Activated CD4-positive, alpha-beta memory T cell treated with anti-CD3 and anti-CD28 coated beads, Interleukin-2, amount 10 ng/mL, durations not matched to agents 7 days and 5 days (primary cell): ENCODE measurements around the gene NUS1. TPM values are rescaled to one million over a fixed set of nuclear protein-coding genes. Genes with fewer than 3 reads are reported as not detected.
"Not testable (repeated sequence)": the region's sequence is repeated elsewhere in the genome, so short reads cannot be mapped to it uniquely, and the experiment has no call there.

Source experiments
- CTCF ChIA-PET: fragments of 350-600 bp; sonication (Branson Sonifier 250); formaldehyde crosslinking; loops from one replicate; lab custom pipeline; 2021; ENCODE audit warnings: antibody characterized with exemption, inconsistent platforms; lab: Charles Lee
- POLR2A ChIA-PET: fragments of 350-600 bp; sonication (Branson Sonifier 250); formaldehyde crosslinking; loops from one replicate; lab custom pipeline; 2021; ENCODE audit warnings: antibody characterized with exemption; lab: Charles Lee
- DNase-seq: peaks from one replicate; pipeline ENCODE4 v3.0.0-alpha.2; 2020
- H3K27ac Mint-ChIP-seq: one replicate; pipeline ENCODE4 v1.8.0; 2021; ENCODE audit warnings: mild to moderate bottlenecking, mixed read lengths
- H3K27me3 Mint-ChIP-seq: one replicate; pipeline ENCODE4 v1.8.0; 2021; ENCODE audit warnings: mixed read lengths
- H3K36me3 Mint-ChIP-seq: one replicate; pipeline ENCODE4 v1.8.0; 2021; ENCODE audit warnings: low read depth, mixed read lengths
- H3K4me1 Mint-ChIP-seq: one replicate; pipeline ENCODE4 v1.8.0; 2021; ENCODE audit warnings: mixed read lengths
- H3K4me3 Mint-ChIP-seq: one replicate; pipeline ENCODE4 v1.8.0; 2021; ENCODE audit warnings: mild to moderate bottlenecking, mixed read lengths
- H3K9me3 Mint-ChIP-seq: one replicate; pipeline ENCODE4 v1.8.0; 2021; ENCODE audit warnings: mixed read lengths
- total RNA-seq, 2 experiments: library from RNA; stranded (reverse); gene quantifications; one replicate each; pipeline ENCODE4 v1.2.3, GENCODE V29; 2021

NUS1 gene
- total RNA-seq, 2 experiments from 2014 or later = 25.3 to 26.8 TPM

- H3K27me3 Mint-ChIP-seq = peaks cover 1% of the 10 kb centered on the region
- DNase-seq = no peak
- no peak overlapping the region for H3K4me3 Mint-ChIP-seq
- ChIA-PET POLR2A (no interaction called here), CTCF (no interaction called here)
- no peaks in the 10 kb centered on the region for H3K36me3 Mint-ChIP-seq
- peaks cover 4% of the 10 kb centered on the region for H3K9me3 Mint-ChIP-seq
- no peaks in the 10 kb centered on the region for H3K4me1 Mint-ChIP-seq
- no peak overlapping the region for H3K27ac Mint-ChIP-seq
Observed at GRCh38 chr6:117733341-117733740, 58.1 kb downstream of the NUS1 start.

- no peaks in the 10 kb centered on the region for H3K36me3 Mint-ChIP-seq
- no peaks in the 10 kb centered on the region for H3K27me3 Mint-ChIP-seq
- no peaks in the 10 kb centered on the region for H3K4me1 Mint-ChIP-seq
- DNase-seq = no peak
- no peak overlapping the region for H3K4me3 Mint-ChIP-seq
- POLR2A ChIA-PET = no interaction called here
- CTCF ChIA-PET = no interaction called here
- H3K27ac Mint-ChIP-seq = no peak overlapping the region
- H3K9me3 Mint-ChIP-seq = peaks cover 9% of the 10 kb centered on the region
Observed at GRCh38 chr6:117739869-117740268, 64.6 kb downstream of the NUS1 start.

DNA sequence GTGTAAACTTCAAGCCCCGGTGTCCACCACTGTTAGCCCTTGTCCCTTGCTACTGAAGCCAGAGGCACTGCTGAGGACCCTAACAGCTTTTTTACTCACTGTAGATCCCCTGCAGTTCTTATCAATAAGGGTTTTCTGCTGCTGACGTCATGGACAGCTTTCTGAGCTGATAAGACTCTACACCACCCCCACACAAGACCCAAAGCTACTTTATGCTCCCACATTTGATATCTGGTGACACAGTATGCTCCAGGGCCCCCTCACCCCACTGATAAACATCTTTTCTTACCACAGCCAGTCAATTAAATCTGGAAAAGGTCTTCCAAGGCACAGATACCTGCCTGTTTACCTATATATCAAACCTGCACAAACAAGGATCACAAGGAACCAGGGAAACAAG is 65.3 kb downstream of the NUS1 start:
- H3K36me3 Mint-ChIP-seq = no peaks in the 10 kb centered on the region
- no peaks in the 10 kb centered on the region for H3K27me3 Mint-ChIP-seq
- H3K4me3 Mint-ChIP-seq = no peak overlapping the region
- peaks cover 9% of the 10 kb centered on the region for H3K9me3 Mint-ChIP-seq
- ChIA-PET CTCF (no interaction called here), POLR2A (no interaction called here)
- H3K4me1 Mint-ChIP-seq = no peaks in the 10 kb centered on the region
- DNase-seq = no peak
- no peak overlapping the region for H3K27ac Mint-ChIP-seq

DNA sequence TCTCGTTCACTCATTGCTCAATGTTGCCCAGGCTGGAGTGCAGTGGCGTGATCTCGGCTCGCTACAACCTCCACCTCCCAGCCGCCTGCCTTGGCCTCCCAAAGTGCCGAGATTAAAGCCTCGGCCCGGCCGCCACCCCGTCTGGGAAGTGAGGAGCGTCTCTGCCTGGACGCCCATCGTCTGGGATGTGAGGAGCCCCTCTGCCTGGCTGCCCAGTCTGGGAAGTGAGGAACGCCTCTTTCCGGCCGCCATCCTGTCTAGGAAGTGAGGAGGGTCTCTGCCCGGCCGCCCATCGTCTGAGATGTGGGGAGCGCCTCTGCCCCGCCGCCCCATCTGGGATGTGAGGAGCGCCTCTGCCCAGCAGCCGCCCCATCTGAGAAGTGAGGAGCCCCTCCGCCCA is 75.4 kb downstream of the NUS1 start:
- H3K9me3 Mint-ChIP-seq, H3K4me3 Mint-ChIP-seq, CTCF ChIA-PET, POLR2A ChIA-PET, H3K4me1 Mint-ChIP-seq, DNase-seq, H3K36me3 Mint-ChIP-seq, H3K27me3 Mint-ChIP-seq, H3K27ac Mint-ChIP-seq: not testable (repeated sequence)

Other genes with a start within 250 kb of the NUS1 start
- not detected for gene ROS1, start 249.5 kb upstream of the NUS1 start, total RNA-seq
- 10 to 100 TPM in 1 of 2 experiments, 1 to 10 TPM in 1; 7.8 to 10.6 TPM for gene DCBLD1, start 192.8 kb upstream of the NUS1 start, total RNA-seq
- 10 to 100 TPM; 22.9 to 23.9 TPM for gene GOPC, start 73.0 kb upstream of the NUS1 start, total RNA-seq
- under 1 TPM in 1 of 2 experiments, not detected in 1; 0.05 TPM for gene SLC35F1, start 231.8 kb downstream of the NUS1 start, total RNA-seq